ENCODE measurements around the gene CLN6. TPM values are rescaled to one million over a fixed set of nuclear protein-coding genes. Genes with fewer than 3 reads are reported as not detected.
"Not testable (repeated sequence)": the region's sequence is repeated elsewhere in the genome, so short reads cannot be mapped to it uniquely, and the experiment has no call there.

The CLN6 gene
- total RNA-seq, 5 donors from 2014 or later (not counting 1 experiment from before 2014, with no cell fraction given), result 15.4 to 24.0 (median 17.9) TPM

DNA sequence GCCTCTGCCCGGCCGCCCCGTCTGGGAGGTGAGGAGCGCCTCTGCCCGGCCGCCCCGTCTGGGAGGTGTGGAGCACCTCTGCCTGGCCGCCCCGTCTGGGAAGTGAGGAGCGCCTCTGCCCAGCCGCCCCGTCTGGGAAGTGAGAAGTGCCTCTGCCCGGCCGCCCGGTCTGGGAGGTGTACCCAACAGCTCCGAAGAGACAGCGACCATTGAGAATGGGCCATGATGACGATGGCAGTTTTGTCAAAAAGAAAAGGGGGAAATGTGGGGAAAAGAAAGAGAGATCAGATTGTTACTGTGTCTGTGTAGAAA is 7.1 kb downstream of the CLN6 start:
- H3K9me3 Mint-ChIP-seq; H3K27me3 ChIP-seq (replicated peaks in 1 of 2; ENCODE audit: control insufficient read depth in 2 of 2, extremely low read depth in 1 of 2, insufficient read depth in 2 of 2, low read length in 1 of 2); H3K4me3 Mint-ChIP-seq; CTCF ChIA-PET; H3K27ac Mint-ChIP-seq; DNase-seq; ATAC-seq (replicated peaks in 1 of 4); H3K9me3 ChIP-seq; H3K4me3 ChIP-seq (ENCODE audit: control insufficient read depth in 1 of 2, extremely low read depth in 1 of 2, low read length in 1 of 2); H3K36me3 Mint-ChIP-seq; H3K36me3 ChIP-seq (ENCODE audit: control insufficient read depth in 2 of 2, extremely low read depth in 1 of 2, insufficient read depth in 1 of 2, low read length in 1 of 2); H3K27me3 Mint-ChIP-seq; H3K27ac ChIP-seq (ENCODE audit: low read length); POLR2A ChIA-PET: not testable (repeated sequence)
- peaks cover 9 to 18% (median 16%) of the 10 kb centered on the region in 3 donors for H3K4me1 Mint-ChIP-seq
- H3K4me1 ChIP-seq (ENCODE audit: control insufficient read depth in 1 of 2, extremely low read depth in 1 of 2, insufficient read depth in 2 of 2, low read length in 2 of 2), result peaks cover 4 to 11% of the 10 kb centered on the region in 2 experiments
- WGBS (ENCODE audit: insufficient coverage), result 100% methylated on average over 2 of the region's 18 CpGs

GRCh38 chr15:68221530-68222431 is 7.7 kb downstream of the CLN6 start:
- H3K27ac Mint-ChIP-seq; H3K4me3 ChIP-seq (ENCODE audit: control insufficient read depth in 1 of 2, extremely low read depth in 1 of 2, low read length in 1 of 2); H3K36me3 ChIP-seq (ENCODE audit: control insufficient read depth in 2 of 2, extremely low read depth in 1 of 2, insufficient read depth in 1 of 2, low read length in 1 of 2); H3K27me3 Mint-ChIP-seq; H3K27me3 ChIP-seq (replicated peaks in 1 of 2; ENCODE audit: control insufficient read depth in 2 of 2, extremely low read depth in 1 of 2, insufficient read depth in 2 of 2, low read length in 1 of 2); H3K36me3 Mint-ChIP-seq; H3K4me1 ChIP-seq (ENCODE audit: control insufficient read depth in 1 of 2, extremely low read depth in 1 of 2, insufficient read depth in 2 of 2, low read length in 2 of 2); CTCF ChIA-PET; H3K4me3 Mint-ChIP-seq; DNase-seq; H3K27ac ChIP-seq (ENCODE audit: low read length); ATAC-seq (replicated peaks in 1 of 4); H3K9me3 ChIP-seq; POLR2A ChIA-PET; H3K9me3 Mint-ChIP-seq: not testable (repeated sequence)
- peaks cover 9 to 14% (median 13%) of the 10 kb centered on the region in 3 donors for H3K4me1 Mint-ChIP-seq
- WGBS (ENCODE audit: insufficient coverage), result 92% methylated on average over 30 of the region's 55 CpGs

DNA sequence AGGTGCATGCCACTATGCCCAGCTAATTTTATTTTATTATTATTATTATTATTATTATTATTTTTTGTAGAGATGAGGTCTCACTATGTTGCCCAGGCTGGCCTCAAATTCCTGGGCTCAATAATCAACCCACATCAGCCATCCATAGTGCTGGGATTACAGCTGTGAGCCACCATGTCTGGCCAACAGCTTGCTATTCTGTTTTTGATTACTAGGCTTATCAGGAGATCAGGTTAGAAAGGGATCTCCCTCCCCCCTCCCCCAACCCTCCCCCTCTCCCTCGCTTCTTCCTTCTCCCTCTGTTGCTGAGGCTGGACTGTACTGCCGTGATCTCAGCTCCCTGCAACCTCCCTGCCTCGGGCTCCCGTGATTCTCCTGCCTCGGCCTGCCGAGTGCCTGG is 8.6 kb downstream of the CLN6 start:
- H3K27me3 Mint-ChIP-seq, result no peaks in the 10 kb centered on the region
- H3K4me3 Mint-ChIP-seq, result no peak overlapping the region
- Histone ChIP-seq H3K4me3 (ENCODE audit: control insufficient read depth in 1 of 2, extremely low read depth in 1 of 2, low read length in 1 of 2) (no peak overlapping the region), H3K27me3 (replicated peaks in 1 of 2; ENCODE audit: control insufficient read depth in 2 of 2, extremely low read depth in 1 of 2, insufficient read depth in 2 of 2, low read length in 1 of 2) (no peaks in the 10 kb centered on the region), H3K4me1 (ENCODE audit: control insufficient read depth in 1 of 2, extremely low read depth in 1 of 2, insufficient read depth in 2 of 2, low read length in 2 of 2) (peaks cover 4 to 10% of the 10 kb centered on the region in 2 experiments), H3K9me3 (no peaks in the 10 kb centered on the region), H3K27ac (ENCODE audit: low read length) (no peak overlapping the region), H3K36me3 (ENCODE audit: control insufficient read depth in 2 of 2, extremely low read depth in 1 of 2, insufficient read depth in 1 of 2, low read length in 1 of 2) (peaks cover 0 to 6% of the 10 kb centered on the region in 2 donors)
- H3K9me3 Mint-ChIP-seq, result no peaks in the 10 kb centered on the region
- WGBS (ENCODE audit: insufficient coverage), result no CpG with 5 or more reads among the region's 6 CpGs
- DNase-seq (no peak), ATAC-seq (replicated peaks in 1 of 4) (no peak)
- peaks cover 5% of the 10 kb centered on the region for H3K36me3 Mint-ChIP-seq
- ChIA-PET CTCF (interaction anchor here in 1 of 2 donors (0.8 kb wide), 1 partner anchor 101 kb away, joined by 3 read pairs; no protein-coding TSS in a partner anchor), POLR2A (interaction anchor here in 1 of 2 donors (0.6 kb wide), 1 partner anchor 18 kb away, joined by 3 read pairs; no protein-coding TSS in a partner anchor)
- H3K27ac Mint-ChIP-seq, result no peak overlapping the region
- H3K4me1 Mint-ChIP-seq, result peaks cover 9 to 13% (median 11%) of the 10 kb centered on the region in 3 donors

DNA sequence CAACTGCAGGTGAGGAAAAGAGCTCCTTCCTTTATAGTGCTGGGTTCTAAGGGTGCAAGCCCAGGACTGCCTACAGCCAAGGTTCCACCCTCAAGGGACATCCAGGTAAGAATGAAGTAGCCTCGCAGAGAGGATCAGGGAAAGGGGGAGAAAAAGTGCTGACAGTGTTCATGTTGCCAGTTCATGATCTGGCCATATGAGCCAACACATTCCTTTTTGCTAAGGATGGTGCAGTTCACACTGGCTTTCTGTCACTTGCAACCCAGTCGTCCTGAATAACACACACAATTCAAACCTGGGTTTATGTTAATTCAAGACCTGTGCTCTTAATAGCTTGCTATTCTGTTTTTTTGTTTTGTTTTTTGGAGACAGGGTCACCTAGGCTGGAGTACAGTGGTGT is 9.0 kb downstream of the CLN6 start:
- H3K4me1 ChIP-seq (ENCODE audit: control insufficient read depth in 1 of 2, extremely low read depth in 1 of 2, insufficient read depth in 2 of 2, low read length in 2 of 2), result peaks cover 4 to 9% of the 10 kb centered on the region in 2 experiments
- DNase-seq, result no peak
- Mint-ChIP-seq H3K27me3 (no peaks in the 10 kb centered on the region), H3K4me3 (no peak overlapping the region), H3K9me3 (no peaks in the 10 kb centered on the region), H3K4me1 (peaks cover 9 to 12% (median 11%) of the 10 kb centered on the region in 3 donors), H3K27ac (no peak overlapping the region), H3K36me3 (peaks cover 5% of the 10 kb centered on the region)
- H3K9me3 ChIP-seq, result no peaks in the 10 kb centered on the region
- no peaks in the 10 kb centered on the region for H3K27me3 ChIP-seq (replicated peaks in 1 of 2; ENCODE audit: control insufficient read depth in 2 of 2, extremely low read depth in 1 of 2, insufficient read depth in 2 of 2, low read length in 1 of 2)
- CTCF ChIA-PET, result interaction anchor here in 1 of 2 donors (0.8 kb wide), 1 partner anchor 101 kb away, joined by 3 read pairs; no protein-coding TSS in a partner anchor
- no peak overlapping the region for H3K4me3 ChIP-seq (ENCODE audit: control insufficient read depth in 1 of 2, extremely low read depth in 1 of 2, low read length in 1 of 2)
- peaks cover 0 to 6% of the 10 kb centered on the region in 2 donors for H3K36me3 ChIP-seq (ENCODE audit: control insufficient read depth in 2 of 2, extremely low read depth in 1 of 2, insufficient read depth in 1 of 2, low read length in 1 of 2)
- POLR2A ChIA-PET, result interaction anchor here in 1 of 2 donors (0.6 kb wide), 1 partner anchor 18 kb away, joined by 3 read pairs; no protein-coding TSS in a partner anchor
- no peak for ATAC-seq (replicated peaks in 1 of 4)
- H3K27ac ChIP-seq (ENCODE audit: low read length), result no peak overlapping the region
- WGBS (ENCODE audit: insufficient coverage), result 100% methylated on average over 1 of the region's 2 CpGs

- ATAC-seq (replicated peaks in 1 of 4), result no peak
- Mint-ChIP-seq H3K27ac (no peak overlapping the region), H3K36me3 (peaks cover 5% of the 10 kb centered on the region), H3K27me3 (no peaks in the 10 kb centered on the region), H3K4me1 (peaks cover 0 to 3% (median 0%) of the 10 kb centered on the region in 3 donors), H3K9me3 (no peaks in the 10 kb centered on the region), H3K4me3 (no peak overlapping the region)
- Histone ChIP-seq H3K36me3 (ENCODE audit: control insufficient read depth in 2 of 2, extremely low read depth in 1 of 2, insufficient read depth in 1 of 2, low read length in 1 of 2) (peaks cover 0 to 6% of the 10 kb centered on the region in 2 donors), H3K27me3 (replicated peaks in 1 of 2; ENCODE audit: control insufficient read depth in 2 of 2, extremely low read depth in 1 of 2, insufficient read depth in 2 of 2, low read length in 1 of 2) (no peaks in the 10 kb centered on the region), H3K4me1 (ENCODE audit: control insufficient read depth in 1 of 2, extremely low read depth in 1 of 2, insufficient read depth in 2 of 2, low read length in 2 of 2) (no peaks in the 10 kb centered on the region), H3K4me3 (ENCODE audit: control insufficient read depth in 1 of 2, extremely low read depth in 1 of 2, low read length in 1 of 2) (no peak overlapping the region), H3K9me3 (no peaks in the 10 kb centered on the region), H3K27ac (ENCODE audit: low read length) (no peak overlapping the region)
- 100% methylated on average over 7 of the region's 9 CpGs for WGBS (ENCODE audit: insufficient coverage)
- DNase-seq, result no peak
- POLR2A ChIA-PET, result no interaction called here
- CTCF ChIA-PET, result interaction anchor here in 1 of 2 donors (0.9 kb wide), 1 partner anchor 18 kb away, joined by 3 read pairs; no protein-coding TSS in a partner anchor
Measured at GRCh38 chr15:68218847-68219798, 10.4 kb downstream of the CLN6 start.

DNA sequence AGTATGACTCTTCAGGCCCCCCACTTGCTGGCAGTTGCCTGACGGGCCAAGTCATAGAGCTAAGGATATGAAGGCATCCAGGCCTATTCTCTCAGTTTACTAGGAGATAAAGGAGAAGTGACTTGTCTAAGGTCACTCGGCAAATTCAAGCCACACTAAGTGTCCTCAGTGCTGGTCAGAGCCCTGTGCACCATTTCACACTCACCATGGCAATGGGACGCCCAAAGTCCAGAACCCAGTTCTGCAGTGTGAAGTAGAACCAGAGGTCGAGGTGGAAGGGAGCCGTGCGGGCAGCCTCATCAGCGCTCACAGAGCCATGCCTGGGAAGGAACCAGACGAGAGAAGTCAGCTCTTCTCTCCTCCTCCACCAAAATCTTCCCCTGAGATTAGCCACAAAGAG is 11.2 kb downstream of the CLN6 start:
- Mint-ChIP-seq H3K9me3 (no peaks in the 10 kb centered on the region), H3K36me3 (peaks cover 5% of the 10 kb centered on the region), H3K27ac (no peak overlapping the region), H3K4me3 (no peak overlapping the region), H3K27me3 (no peaks in the 10 kb centered on the region), H3K4me1 (peaks cover 0 to 3% (median 0%) of the 10 kb centered on the region in 3 donors)
- H3K9me3 ChIP-seq, result no peaks in the 10 kb centered on the region
- ChIA-PET POLR2A (no interaction called here), CTCF (no interaction called here)
- peaks cover 0 to 6% of the 10 kb centered on the region in 2 donors for H3K36me3 ChIP-seq (ENCODE audit: control insufficient read depth in 2 of 2, extremely low read depth in 1 of 2, insufficient read depth in 1 of 2, low read length in 1 of 2)
- H3K4me3 ChIP-seq (ENCODE audit: control insufficient read depth in 1 of 2, extremely low read depth in 1 of 2, low read length in 1 of 2), result no peak overlapping the region
- no peak overlapping the region for H3K27ac ChIP-seq (ENCODE audit: low read length)
- ATAC-seq (replicated peaks in 1 of 4) (no peak), DNase-seq (no peak)
- H3K4me1 ChIP-seq (ENCODE audit: control insufficient read depth in 1 of 2, extremely low read depth in 1 of 2, insufficient read depth in 2 of 2, low read length in 2 of 2), result no peaks in the 10 kb centered on the region
- WGBS (ENCODE audit: insufficient coverage), result no CpG with 5 or more reads among the region's 8 CpGs
- no peaks in the 10 kb centered on the region for H3K27me3 ChIP-seq (replicated peaks in 1 of 2; ENCODE audit: control insufficient read depth in 2 of 2, extremely low read depth in 1 of 2, insufficient read depth in 2 of 2, low read length in 1 of 2)
